Measurements from ENCODE around the gene ANKRD35.

Gene ANKRD35

DNA sequence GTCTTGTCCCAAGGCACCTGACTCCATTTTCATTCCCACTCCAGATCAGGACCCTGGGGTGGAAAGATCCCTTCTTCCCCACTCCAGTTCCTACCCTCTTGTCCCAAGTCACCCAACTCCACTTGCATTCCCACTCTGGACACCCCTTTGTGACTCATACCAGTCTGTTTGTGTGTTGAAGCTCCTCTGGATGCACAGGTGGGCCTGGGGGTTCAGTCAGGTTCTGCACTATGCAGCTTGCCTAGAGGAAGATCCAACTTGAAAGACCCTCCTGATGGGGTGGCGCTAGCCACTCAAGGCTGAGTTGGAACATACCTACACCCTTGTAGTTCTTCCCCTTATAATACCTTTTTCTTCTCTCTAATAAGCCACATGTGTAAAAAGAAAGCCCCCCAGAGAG lies 9.8 kb upstream of the ANKRD35 start:
- DNase-seq, result no peak
- Histone ChIP-seq H3K27ac (ENCODE audit: insufficient read depth, low read length, poor library complexity, severe bottlenecking) (no peak overlapping the region), H3K4me3 (ENCODE audit: insufficient read depth, low read depth, low read length, poor library complexity, severe bottlenecking) (no peak overlapping the region), H3K27me3 (replicated peaks; ENCODE audit: control insufficient read depth, insufficient read depth, low read length, poor library complexity, severe bottlenecking) (no peaks in the 10 kb centered on the region), H3K36me3 (ENCODE audit: control insufficient read depth, insufficient read depth, low read length) (no peaks in the 10 kb centered on the region), H3K4me1 (ENCODE audit: control insufficient read depth, insufficient read depth, low read length, poor library complexity, severe bottlenecking) (no peaks in the 10 kb centered on the region), H3K9me3 (ENCODE audit: control insufficient read depth, low read length) (no peaks in the 10 kb centered on the region)

GRCh38 chr1:145893306-145894055 lies 7.8 kb upstream of the ANKRD35 start:
- no peaks in the 10 kb centered on the region for H3K9me3 ChIP-seq (ENCODE audit: control insufficient read depth, low read length)
- no peaks in the 10 kb centered on the region for H3K36me3 ChIP-seq (ENCODE audit: control insufficient read depth, insufficient read depth, low read length)
- H3K4me3 ChIP-seq (ENCODE audit: insufficient read depth, low read depth, low read length, poor library complexity, severe bottlenecking), result no peak overlapping the region

DNA sequence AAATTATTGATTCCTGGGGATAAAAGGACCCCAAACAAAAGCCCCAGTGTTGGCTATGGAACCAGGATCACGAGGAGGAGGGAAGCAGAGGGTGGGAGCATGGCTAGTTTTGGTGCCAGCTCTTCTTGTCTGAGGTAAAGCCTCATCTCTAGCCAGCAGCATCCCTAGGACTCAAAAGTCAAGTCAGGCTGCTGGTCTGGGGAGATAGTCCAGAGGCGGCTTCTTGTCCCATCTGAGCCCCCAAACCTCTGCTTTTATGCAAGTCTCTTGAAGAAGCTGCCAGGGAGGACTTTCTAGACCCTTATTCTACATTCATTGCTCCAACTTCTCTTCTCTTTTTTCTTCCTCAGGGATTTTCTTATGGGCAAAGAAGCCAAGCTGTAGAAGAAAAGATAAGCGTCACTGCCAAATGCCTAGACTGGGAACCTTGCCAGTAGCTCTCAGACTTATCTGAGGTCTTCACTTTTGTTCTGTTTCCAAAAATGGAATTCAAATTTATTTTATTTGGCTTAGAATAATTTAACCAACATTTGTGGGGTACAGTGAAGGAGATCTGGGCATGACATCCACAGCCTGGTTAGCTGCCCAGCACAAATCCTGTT lies 6.9 kb upstream of the ANKRD35 start:
- no peaks in the 10 kb centered on the region for H3K27me3 ChIP-seq (replicated peaks; ENCODE audit: control insufficient read depth, insufficient read depth, low read length, poor library complexity, severe bottlenecking)
- DNase-seq, result no peak
- H3K9me3 ChIP-seq (ENCODE audit: control insufficient read depth, low read length), result no peaks in the 10 kb centered on the region
- H3K27ac ChIP-seq (ENCODE audit: insufficient read depth, low read length, poor library complexity, severe bottlenecking), result no peak overlapping the region
- H3K4me3 ChIP-seq (ENCODE audit: insufficient read depth, low read depth, low read length, poor library complexity, severe bottlenecking), result no peak overlapping the region
- no peaks in the 10 kb centered on the region for H3K4me1 ChIP-seq (ENCODE audit: control insufficient read depth, insufficient read depth, low read length, poor library complexity, severe bottlenecking)
- H3K36me3 ChIP-seq (ENCODE audit: control insufficient read depth, insufficient read depth, low read length), result no peaks in the 10 kb centered on the region

More at GRCh38 chr1:145893306-145894055, 7.8 kb upstream of the ANKRD35 start:
- Histone ChIP-seq H3K27ac (ENCODE audit: insufficient read depth, low read length, poor library complexity, severe bottlenecking) (no peak overlapping the region), H3K4me1 (ENCODE audit: control insufficient read depth, insufficient read depth, low read length, poor library complexity, severe bottlenecking) (no peaks in the 10 kb centered on the region), H3K27me3 (replicated peaks; ENCODE audit: control insufficient read depth, insufficient read depth, low read length, poor library complexity, severe bottlenecking) (no peaks in the 10 kb centered on the region)
- no peak for DNase-seq

DNA sequence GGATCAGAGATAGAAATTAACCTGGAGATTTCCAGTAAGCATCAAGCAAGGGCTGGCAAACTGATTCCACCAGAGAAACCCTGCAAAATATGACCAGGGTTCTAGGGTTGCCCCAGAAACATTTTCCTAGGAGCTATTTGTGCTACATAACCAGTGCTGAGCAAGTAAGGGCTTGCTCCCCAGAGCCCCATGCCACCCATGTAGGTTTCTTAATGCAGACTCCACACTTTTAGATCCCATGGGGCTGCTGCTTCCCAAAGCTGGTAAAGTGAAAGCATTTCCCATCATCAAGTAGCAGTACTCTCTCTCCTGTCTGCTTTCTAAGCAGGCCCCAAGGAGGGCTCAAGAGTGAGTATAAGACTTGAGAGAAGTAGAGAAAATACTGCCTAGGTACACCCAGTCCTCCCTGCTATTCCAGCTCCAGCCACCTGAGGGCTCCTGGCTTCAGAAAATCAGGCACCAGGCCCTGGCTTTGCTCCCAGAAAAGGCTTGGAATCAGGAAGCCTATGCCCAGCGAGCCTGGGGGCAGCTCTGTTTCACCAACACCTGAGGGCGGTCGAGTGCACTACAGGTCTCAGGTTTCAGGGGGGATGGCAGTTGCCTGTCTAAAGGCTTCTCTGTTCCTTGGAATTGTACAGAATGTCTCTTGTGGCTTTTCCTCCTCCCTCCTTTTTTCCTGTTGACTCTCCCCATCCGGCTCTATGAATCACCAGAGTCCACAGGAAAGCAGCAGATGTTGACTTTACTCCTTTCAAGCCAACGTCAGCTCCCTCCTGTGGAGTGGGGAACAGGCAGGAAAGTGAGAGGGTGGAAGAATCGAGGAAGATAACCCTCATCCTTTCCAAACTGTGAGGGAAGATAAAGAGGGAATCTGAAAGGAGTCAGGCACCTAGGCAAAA lies 6.2 kb upstream of the ANKRD35 start:
- Histone ChIP-seq H3K27me3 (replicated peaks; ENCODE audit: control insufficient read depth, insufficient read depth, low read length, poor library complexity, severe bottlenecking) (no peaks in the 10 kb centered on the region), H3K27ac (ENCODE audit: insufficient read depth, low read length, poor library complexity, severe bottlenecking) (no peak overlapping the region), H3K9me3 (ENCODE audit: control insufficient read depth, low read length) (no peaks in the 10 kb centered on the region), H3K4me3 (ENCODE audit: insufficient read depth, low read depth, low read length, poor library complexity, severe bottlenecking) (no peak overlapping the region), H3K36me3 (ENCODE audit: control insufficient read depth, insufficient read depth, low read length) (no peaks in the 10 kb centered on the region), H3K4me1 (ENCODE audit: control insufficient read depth, insufficient read depth, low read length, poor library complexity, severe bottlenecking) (no peaks in the 10 kb centered on the region)
- peak; percentile 4 to 37 (median 5) for DNase-seq

GRCh38 chr1:145891143-145891542 lies 5.5 kb upstream of the ANKRD35 start:
- no peak overlapping the region for H3K4me3 ChIP-seq (ENCODE audit: insufficient read depth, low read depth, low read length, poor library complexity, severe bottlenecking)
- H3K27me3 ChIP-seq (replicated peaks; ENCODE audit: control insufficient read depth, insufficient read depth, low read length, poor library complexity, severe bottlenecking), result no peaks in the 10 kb centered on the region
- no peak overlapping the region for H3K27ac ChIP-seq (ENCODE audit: insufficient read depth, low read length, poor library complexity, severe bottlenecking)
- DNase-seq, result no peak
- no peaks in the 10 kb centered on the region for H3K9me3 ChIP-seq (ENCODE audit: control insufficient read depth, low read length)
- H3K4me1 ChIP-seq (ENCODE audit: control insufficient read depth, insufficient read depth, low read length, poor library complexity, severe bottlenecking), result peaks cover under 1% of the 10 kb centered on the region
- H3K36me3 ChIP-seq (ENCODE audit: control insufficient read depth, insufficient read depth, low read length), result no peaks in the 10 kb centered on the region

GRCh38 chr1:145889722-145890121 lies 4.1 kb upstream of the ANKRD35 start:
- no peaks in the 10 kb centered on the region for H3K36me3 ChIP-seq (ENCODE audit: control insufficient read depth, insufficient read depth, low read length)
- no peak overlapping the region for H3K4me3 ChIP-seq (ENCODE audit: insufficient read depth, low read depth, low read length, poor library complexity, severe bottlenecking)
- H3K9me3 ChIP-seq (ENCODE audit: control insufficient read depth, low read length), result no peaks in the 10 kb centered on the region
- DNase-seq, result no peak
- no peak overlapping the region for H3K27ac ChIP-seq (ENCODE audit: insufficient read depth, low read length, poor library complexity, severe bottlenecking)
- H3K27me3 ChIP-seq (replicated peaks; ENCODE audit: control insufficient read depth, insufficient read depth, low read length, poor library complexity, severe bottlenecking), result peaks cover under 1% of the 10 kb centered on the region
- H3K4me1 ChIP-seq (ENCODE audit: control insufficient read depth, insufficient read depth, low read length, poor library complexity, severe bottlenecking), result peaks cover 13% of the 10 kb centered on the region

GRCh38 chr1:145887631-145888030 lies 2.0 kb upstream of the ANKRD35 start:
- H3K4me1 ChIP-seq (ENCODE audit: control insufficient read depth, insufficient read depth, low read length, poor library complexity, severe bottlenecking), result peaks cover 13% of the 10 kb centered on the region
- no peaks in the 10 kb centered on the region for H3K9me3 ChIP-seq (ENCODE audit: control insufficient read depth, low read length)
- H3K27me3 ChIP-seq (replicated peaks; ENCODE audit: control insufficient read depth, insufficient read depth, low read length, poor library complexity, severe bottlenecking), result peaks cover 8% of the 10 kb centered on the region
- DNase-seq, result no peak
- no peaks in the 10 kb centered on the region for H3K36me3 ChIP-seq (ENCODE audit: control insufficient read depth, insufficient read depth, low read length)
- no peak overlapping the region for H3K4me3 ChIP-seq (ENCODE audit: insufficient read depth, low read depth, low read length, poor library complexity, severe bottlenecking)
- H3K27ac ChIP-seq (ENCODE audit: insufficient read depth, low read length, poor library complexity, severe bottlenecking), result no peak overlapping the region

DNA sequence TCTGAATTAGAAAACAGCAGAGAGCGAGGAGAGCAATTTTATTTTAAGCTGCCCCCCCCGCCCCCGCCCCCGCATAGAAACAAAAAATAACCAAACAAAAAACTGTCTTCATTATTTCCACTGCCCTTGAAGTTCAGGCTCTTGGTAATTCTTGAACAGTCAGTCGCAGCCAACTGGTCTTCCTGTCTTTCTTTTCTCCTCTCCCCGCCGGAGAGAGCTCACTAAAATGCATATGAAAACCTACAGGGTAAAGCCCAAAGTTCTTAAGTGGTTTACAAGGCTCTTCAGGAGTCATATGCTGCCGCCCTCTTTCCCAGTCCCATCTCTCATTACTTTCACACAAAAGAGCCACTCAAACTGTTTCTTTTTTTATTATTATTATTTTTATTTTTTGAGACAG lies 1.1 kb upstream of the ANKRD35 start:
- Histone ChIP-seq H3K27me3 (replicated peaks; ENCODE audit: control insufficient read depth, insufficient read depth, low read length, poor library complexity, severe bottlenecking) (peaks cover 8% of the 10 kb centered on the region), H3K9me3 (ENCODE audit: control insufficient read depth, low read length) (no peaks in the 10 kb centered on the region), H3K27ac (ENCODE audit: insufficient read depth, low read length, poor library complexity, severe bottlenecking) (no peak overlapping the region), H3K4me3 (ENCODE audit: insufficient read depth, low read depth, low read length, poor library complexity, severe bottlenecking) (no peak overlapping the region), H3K4me1 (ENCODE audit: control insufficient read depth, insufficient read depth, low read length, poor library complexity, severe bottlenecking) (peaks cover 13% of the 10 kb centered on the region), H3K36me3 (ENCODE audit: control insufficient read depth, insufficient read depth, low read length) (no peaks in the 10 kb centered on the region)
- DNase-seq, result no peak

GRCh38 chr1:145886390-145886789 lies 724 bp upstream of the ANKRD35 start:
- H3K27ac ChIP-seq (ENCODE audit: insufficient read depth, low read length, poor library complexity, severe bottlenecking), result no peak overlapping the region
- H3K9me3 ChIP-seq (ENCODE audit: control insufficient read depth, low read length), result no peaks in the 10 kb centered on the region
- H3K36me3 ChIP-seq (ENCODE audit: control insufficient read depth, insufficient read depth, low read length), result no peaks in the 10 kb centered on the region
- no peak for DNase-seq
- peaks cover 8% of the 10 kb centered on the region for H3K27me3 ChIP-seq (replicated peaks; ENCODE audit: control insufficient read depth, insufficient read depth, low read length, poor library complexity, severe bottlenecking)
- peak overlapping the region; percentile 69 for H3K4me3 ChIP-seq (ENCODE audit: insufficient read depth, low read depth, low read length, poor library complexity, severe bottlenecking)
- peaks cover 13% of the 10 kb centered on the region for H3K4me1 ChIP-seq (ENCODE audit: control insufficient read depth, insufficient read depth, low read length, poor library complexity, severe bottlenecking)

- Histone ChIP-seq H3K4me3 (ENCODE audit: insufficient read depth, low read depth, low read length, poor library complexity, severe bottlenecking) (no peak overlapping the region), H3K36me3 (ENCODE audit: control insufficient read depth, insufficient read depth, low read length) (no peaks in the 10 kb centered on the region), H3K27ac (ENCODE audit: insufficient read depth, low read length, poor library complexity, severe bottlenecking) (no peak overlapping the region), H3K9me3 (ENCODE audit: control insufficient read depth, low read length) (no peaks in the 10 kb centered on the region), H3K4me1 (ENCODE audit: control insufficient read depth, insufficient read depth, low read length, poor library complexity, severe bottlenecking) (peaks cover 13% of the 10 kb centered on the region), H3K27me3 (replicated peaks; ENCODE audit: control insufficient read depth, insufficient read depth, low read length, poor library complexity, severe bottlenecking) (peaks cover 8% of the 10 kb centered on the region)
- DNase-seq, result no peak
Observed at GRCh38 chr1:145884675-145885074, 991 bp downstream of the ANKRD35 start.

Data from effector memory CD4-positive, alpha-beta T cell (primary cell).